Measurements from ENCODE around the gene ZIC4. TPM values are rescaled to one million over a fixed set of nuclear protein-coding genes. Genes with fewer than 3 reads are reported as not detected.

The ZIC4 gene
- total and polyA plus RNA-seq, 2 experiments from 2014 or later: not detected

DNA sequence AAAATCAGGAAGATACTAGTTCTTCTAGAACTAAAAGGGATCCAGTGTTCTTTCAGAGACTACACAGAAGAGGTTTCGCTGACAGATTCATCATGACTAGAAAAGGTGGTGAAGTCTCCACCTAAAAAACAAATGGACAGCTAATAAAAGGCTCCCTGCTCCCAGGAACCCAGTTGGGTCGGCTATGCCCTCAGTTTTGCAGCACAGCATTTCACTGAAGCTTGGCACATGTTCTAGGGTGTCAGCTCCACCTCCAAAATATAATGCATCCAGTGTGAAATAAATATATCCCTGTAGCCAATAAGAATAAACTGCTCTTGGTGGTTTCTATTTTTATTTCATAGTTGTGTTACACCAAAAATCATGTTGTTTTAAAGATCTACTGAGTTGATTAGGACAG lies 55.0 kb downstream of the ZIC4 start (continued):
- TF ChIP-seq EZH2phosphoT487 (IDR thresholded peaks at IDR 0.05; ENCODE audit: unreplicated experiment): no peak
- TF ChIP-seq, protein P1, sequence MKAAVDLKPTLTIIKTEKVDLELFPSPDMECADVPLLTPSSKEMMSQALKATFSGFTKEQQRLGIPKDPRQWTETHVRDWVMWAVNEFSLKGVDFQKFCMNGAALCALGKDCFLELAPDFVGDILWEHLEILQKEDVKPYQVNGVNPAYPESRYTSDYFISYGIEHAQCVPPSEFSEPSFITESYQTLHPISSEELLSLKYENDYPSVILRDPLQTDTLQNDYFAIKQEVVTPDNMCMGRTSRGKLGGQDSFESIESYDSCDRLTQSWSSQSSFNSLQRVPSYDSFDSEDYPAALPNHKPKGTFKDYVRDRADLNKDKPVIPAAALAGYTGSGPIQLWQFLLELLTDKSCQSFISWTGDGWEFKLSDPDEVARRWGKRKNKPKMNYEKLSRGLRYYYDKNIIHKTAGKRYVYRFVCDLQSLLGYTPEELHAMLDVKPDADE (IDR thresholded peaks at IDR 0.05): no peak
- TF ChIP-seq CREB1 (CRISPR knock-in tag; IDR thresholded peaks at IDR 0.05; ENCODE audit: low read depth): no peak
- no peak for TF ChIP-seq NANOG (IDR thresholded peaks at IDR 0.05; ENCODE audit: borderline replicate concordance)
- no peak for TF ChIP-seq JUNB (IDR thresholded peaks at IDR 0.05; ENCODE audit: unreplicated experiment)
- TF ChIP-seq, protein P2, sequence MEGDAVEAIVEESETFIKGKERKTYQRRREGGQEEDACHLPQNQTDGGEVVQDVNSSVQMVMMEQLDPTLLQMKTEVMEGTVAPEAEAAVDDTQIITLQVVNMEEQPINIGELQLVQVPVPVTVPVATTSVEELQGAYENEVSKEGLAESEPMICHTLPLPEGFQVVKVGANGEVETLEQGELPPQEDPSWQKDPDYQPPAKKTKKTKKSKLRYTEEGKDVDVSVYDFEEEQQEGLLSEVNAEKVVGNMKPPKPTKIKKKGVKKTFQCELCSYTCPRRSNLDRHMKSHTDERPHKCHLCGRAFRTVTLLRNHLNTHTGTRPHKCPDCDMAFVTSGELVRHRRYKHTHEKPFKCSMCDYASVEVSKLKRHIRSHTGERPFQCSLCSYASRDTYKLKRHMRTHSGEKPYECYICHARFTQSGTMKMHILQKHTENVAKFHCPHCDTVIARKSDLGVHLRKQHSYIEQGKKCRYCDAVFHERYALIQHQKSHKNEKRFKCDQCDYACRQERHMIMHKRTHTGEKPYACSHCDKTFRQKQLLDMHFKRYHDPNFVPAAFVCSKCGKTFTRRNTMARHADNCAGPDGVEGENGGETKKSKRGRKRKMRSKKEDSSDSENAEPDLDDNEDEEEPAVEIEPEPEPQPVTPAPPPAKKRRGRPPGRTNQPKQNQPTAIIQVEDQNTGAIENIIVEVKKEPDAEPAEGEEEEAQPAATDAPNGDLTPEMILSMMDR (conservative IDR thresholded peaks at IDR 0.05; ENCODE audit: low read depth in 2 of 2): no peak
- TF ChIP-seq, protein P3, sequence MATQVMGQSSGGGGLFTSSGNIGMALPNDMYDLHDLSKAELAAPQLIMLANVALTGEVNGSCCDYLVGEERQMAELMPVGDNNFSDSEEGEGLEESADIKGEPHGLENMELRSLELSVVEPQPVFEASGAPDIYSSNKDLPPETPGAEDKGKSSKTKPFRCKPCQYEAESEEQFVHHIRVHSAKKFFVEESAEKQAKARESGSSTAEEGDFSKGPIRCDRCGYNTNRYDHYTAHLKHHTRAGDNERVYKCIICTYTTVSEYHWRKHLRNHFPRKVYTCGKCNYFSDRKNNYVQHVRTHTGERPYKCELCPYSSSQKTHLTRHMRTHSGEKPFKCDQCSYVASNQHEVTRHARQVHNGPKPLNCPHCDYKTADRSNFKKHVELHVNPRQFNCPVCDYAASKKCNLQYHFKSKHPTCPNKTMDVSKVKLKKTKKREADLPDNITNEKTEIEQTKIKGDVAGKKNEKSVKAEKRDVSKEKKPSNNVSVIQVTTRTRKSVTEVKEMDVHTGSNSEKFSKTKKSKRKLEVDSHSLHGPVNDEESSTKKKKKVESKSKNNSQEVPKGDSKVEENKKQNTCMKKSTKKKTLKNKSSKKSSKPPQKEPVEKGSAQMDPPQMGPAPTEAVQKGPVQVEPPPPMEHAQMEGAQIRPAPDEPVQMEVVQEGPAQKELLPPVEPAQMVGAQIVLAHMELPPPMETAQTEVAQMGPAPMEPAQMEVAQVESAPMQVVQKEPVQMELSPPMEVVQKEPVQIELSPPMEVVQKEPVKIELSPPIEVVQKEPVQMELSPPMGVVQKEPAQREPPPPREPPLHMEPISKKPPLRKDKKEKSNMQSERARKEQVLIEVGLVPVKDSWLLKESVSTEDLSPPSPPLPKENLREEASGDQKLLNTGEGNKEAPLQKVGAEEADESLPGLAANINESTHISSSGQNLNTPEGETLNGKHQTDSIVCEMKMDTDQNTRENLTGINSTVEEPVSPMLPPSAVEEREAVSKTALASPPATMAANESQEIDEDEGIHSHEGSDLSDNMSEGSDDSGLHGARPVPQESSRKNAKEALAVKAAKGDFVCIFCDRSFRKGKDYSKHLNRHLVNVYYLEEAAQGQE (IDR thresholded peaks at IDR 0.05; ENCODE audit: unreplicated experiment): no peak
- no peak for TF ChIP-seq STAT1 (IDR thresholded peaks at IDR 0.05; ENCODE audit: unreplicated experiment)

DNA sequence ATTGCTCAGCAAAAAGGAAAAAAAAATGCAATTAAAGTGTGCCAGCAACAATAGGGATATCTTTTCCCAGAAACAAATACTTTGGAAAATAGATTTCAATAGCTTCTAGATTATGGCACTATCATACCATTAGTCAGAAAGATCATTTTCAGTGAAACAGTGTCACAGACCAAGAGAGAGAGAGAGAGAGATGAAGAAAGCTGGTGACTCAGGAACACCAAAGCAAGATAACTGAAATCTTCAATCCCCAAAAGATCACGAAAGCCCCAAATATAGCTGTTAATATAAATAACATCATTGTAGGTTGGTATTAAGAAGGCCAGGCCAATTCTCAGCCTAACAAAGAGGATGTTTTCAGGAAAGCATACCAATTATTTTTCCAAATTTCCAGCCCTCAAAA lies 57.4 kb downstream of the ZIC4 start:
- H3K36me3 Mint-ChIP-seq (ENCODE audit: low read depth): no peaks in the 10 kb centered on the region
- no peak overlapping the region for H3K27ac Mint-ChIP-seq
- Histone ChIP-seq H3K4me2 (no peak overlapping the region), H3F3A (replicated peaks; ENCODE audit: low read depth) (no peaks in the 10 kb centered on the region; the same call in 1 of the 2 replicates), H3K27ac (ENCODE audit: low read depth) (no peak overlapping the region), H3K4me3 (no peak overlapping the region), H3K27me3 (ENCODE audit: insufficient read depth) (peaks cover 19% of the 10 kb centered on the region), H4K20me1 (replicated peaks; ENCODE audit: insufficient read depth) (no peaks in the 10 kb centered on the region), H2AFZ (no peak overlapping the region), H3K4me1 (ENCODE audit: insufficient read depth) (peaks cover 4% of the 10 kb centered on the region; the same call in 1 of the 2 replicates), H3K9me2 (ENCODE audit: insufficient read depth) (no peaks in the 10 kb centered on the region), H3K79me2 (replicated peaks; ENCODE audit: insufficient read depth) (no peaks in the 10 kb centered on the region), H3K36me3 (ENCODE audit: insufficient read depth) (no peaks in the 10 kb centered on the region)
- ATAC-seq (no peak), DNase-seq (ENCODE audit: low spot score) (no peak)
- peaks cover 1% of the 10 kb centered on the region; the same call in 1 of the 3 replicates for H3K4me1 Mint-ChIP-seq
- TF ChIP-seq, protein P2 (conservative IDR thresholded peaks at IDR 0.05; ENCODE audit: low read depth in 2 of 2): no peak
- TF ChIP-seq NANOG (IDR thresholded peaks at IDR 0.05; ENCODE audit: borderline replicate concordance): no peak
- TF ChIP-seq ZNF331 (CRISPR knock-in tag; IDR thresholded peaks at IDR 0.05; ENCODE audit: low read depth): no peak
- no peak overlapping the region for H3K4me3 Mint-ChIP-seq
- peaks cover 6% of the 10 kb centered on the region for H3K27me3 Mint-ChIP-seq (ENCODE audit: insufficient read depth, low read depth, poor library complexity)
- H3K9me3 Mint-ChIP-seq: no peaks in the 10 kb centered on the region

All from GM23338 (cell line).